Spleen (tissue), 11 donors: ENCODE measurements around the gene GARIN5B. TPM values are rescaled to one million over a fixed set of nuclear protein-coding genes. Genes with fewer than 3 reads are reported as not detected.
"Not testable (repeated sequence)": the region's sequence is repeated elsewhere in the genome, so short reads cannot be mapped to it uniquely, and the experiment has no call there.

ENCODE experiments used
- DNase-seq: peaks from one replicate; pipeline ENCODE4 v3.0.0-alpha.2; 2020
- H3K27ac ChIP-seq, 8 donors: fragments of 200-600 bp; sonication (generic) in 7 of 8; 1 replicate in 4 of 8; 2 replicates in 4 of 8; pipeline versions ENCODE4 v1.5.0 to v1.8.0; 2016 to 2021; ENCODE audit warnings: inconsistent platforms in 4 of 8, mild to moderate bottlenecking in 4 of 8, moderate library complexity in 1 of 8
- H3K27me3 ChIP-seq, 7 donors: fragments of 200-600 bp; sonication (generic) in 6 of 7; replicated peaks in 1 of 7; 1 replicate in 4 of 7; 2 replicates in 3 of 7; pipeline versions ENCODE4 v1.5.0 to v1.8.0; 2016 to 2021; ENCODE audit warnings: inconsistent platforms in 3 of 7, mild to moderate bottlenecking in 1 of 7
- H3K36me3 ChIP-seq, 6 donors: fragments of 200-600 bp; sonication (generic) in 5 of 6; 1 replicate in 4 of 6; 2 replicates in 2 of 6; pipeline versions ENCODE4 v1.5.0 to v1.8.0; 2016 to 2021; ENCODE audit warnings: inconsistent platforms in 2 of 6
- H3K4me1 ChIP-seq, 6 donors: fragments of 200-600 bp; sonication (generic) in 5 of 6; 1 replicate in 3 of 6; 2 replicates in 3 of 6; pipeline versions ENCODE4 v1.5.0 to v1.8.0; 2016 to 2021; ENCODE audit warnings: inconsistent platforms in 3 of 6
- H3K4me3 ChIP-seq, 8 donors: fragments of 200-600 bp; sonication (generic) in 7 of 8; 1 replicate in 4 of 8; 2 replicates in 4 of 8; pipeline versions ENCODE4 v1.5.0 to v1.8.0; 2016 to 2021; ENCODE audit warnings: inconsistent platforms in 4 of 8, mild to moderate bottlenecking in 4 of 8, moderate library complexity in 2 of 8
- H3K9me3 ChIP-seq, 8 donors: fragments of 200-600 bp; sonication (generic) in 7 of 8; 1 replicate in 4 of 8; 2 replicates in 4 of 8; pipeline versions ENCODE4 v1.5.0 to v1.8.0; 2016 to 2021; ENCODE audit warnings: inconsistent platforms in 4 of 8
- CTCF ChIP-seq, 11 experiments: fragments of 200-600 bp in 7 of 11; fragments of 450-650 bp in 4 of 11; sonication (generic) in 4 of 11; IDR thresholded peaks in 8 of 11; conservative IDR thresholded peaks in 3 of 11; 1 replicate in 7 of 11; 2 replicates in 4 of 11; pipeline versions ENCODE4 v1.4.0 to v1.8.0; 2016 to 2021; ENCODE audit warnings: antibody characterized with exemption in 11 of 11, inconsistent platforms in 4 of 11, mild to moderate bottlenecking in 1 of 11
- POLR2A ChIP-seq, 3 donors: fragments of 450-650 bp; IDR thresholded peaks; one replicate each; pipeline ENCODE4 v1.5.1; 2017; ENCODE audit warnings: antibody characterized with exemption in 3 of 3, mild to moderate bottlenecking in 1 of 3
- POLR2AphosphoS5 ChIP-seq, 3 donors: sonication (generic); formaldehyde crosslinking; IDR thresholded peaks; one replicate each; pipeline ENCODE4 v1.5.1; 2017; ENCODE audit warnings: antibody characterized with exemption in 3 of 3
- WGBS, 5 donors: extraction: QIAGEN DNeasy Blood & Tissue Kit in 3 of 5; methylation state at CpG; one replicate each; pipeline versions ENCODE4 v1.1.5 to v1.1.7; 2013 to 2018; 5-methylcytosine and 5-hydroxymethylcytosine counted together
- intact Hi-C: fragments of 100-400 bp; cut with DNase I; formaldehyde crosslinking; loops from one replicate; pipeline ENCODE4 v1.15.0; 2023; ENCODE audit warnings: low total_unique reads
- polyA plus RNA-seq, 3 donors: library from polyadenylated mRNA; stranded (reverse); fragments of 200-250 nt; gene quantifications; one replicate each; pipeline ENCODE4 v1.2.1, GENCODE V29; 2013
- total RNA-seq, 7 donors: library from RNA; depleted of rRNA in 3 of 7; stranded (reverse); fragments of >200 nt in 3 of 7; fragmentation: NEBNext Ultra II Directional in 4 of 7; extraction: Animal tissue kit (Norgen Biotek cat#: 25700) in 4 of 7; gene quantifications; one replicate each; pipeline versions ENCODE4 v1.1.0 to v1.2.1, GENCODE V29; 2016 to 2021
- donor health status: healthy with polysubstance abuse.
- donor health status: DM: no; HTN: no; CAD: no; lungs with moderate emphysema.
- donor health status: DM: no; HTN: no; CAD: no.
- donor health status: Bipolar disorder and iron deficiency.
- donor health status: healthy.
- donor health status: DM: no; HTN: no; CAD: no.
- donor health status: DM: yes; HTN: yes; CAD: no.

Gene GARIN5B
- total and polyA plus RNA-seq, 10 donors = not detected

- Histone ChIP-seq H3K27ac (peak overlapping the region; percentile 93 to 99 (median 98)), H3K36me3 (peaks cover 0 to 35% (median 16%) of the 10 kb centered on the region in 6 donors), H3K4me1 (peaks cover 7 to 46% (median 26%) of the 10 kb centered on the region in 6 donors), H3K9me3 (peaks cover 0 to 11% (median 0%) of the 10 kb centered on the region in 8 donors), H3K4me3 (peak overlapping the region; percentile 63 to 93 (median 82)), H3K27me3 (no peaks in the 10 kb centered on the region)
- peak; percentile 99 for DNase-seq
- 0 to 1% (median 0%) methylated on average over 59 to 72 of the region's 72 CpGs for WGBS, 5 donors
- TF ChIP-seq POLR2AphosphoS5 (IDR thresholded peaks at IDR 0.05) = peak; percentile 64 to 100 (median 87)
- TF ChIP-seq POLR2A (IDR thresholded peaks at IDR 0.05) = no peak
- TF ChIP-seq CTCF (IDR thresholded peaks at IDR 0.05 in 8 of 11, conservative IDR thresholded peaks at IDR 0.05 in 3 of 11) = peak in 2 of 11 experiments; percentile 10 to 27
- intact Hi-C loops = no loop called here
Measured at GRCh38 chr19:55407800-55408532, 44.9 kb upstream of the GARIN5B start.

GRCh38 chr19:55407550-55407799 lies 44.4 kb upstream of the GARIN5B start, which contains the start of gene UBE2S:
Gene UBE2S, minus strand, starts transcription at chr19:55407788. Its CDS starts 199 bp downstream, at chr19:55407589.
- DNase-seq, H3K27me3 ChIP-seq, intact Hi-C loops: not testable (repeated sequence)
- peak within 1 kb of the TSS; percentile 63 to 93 (median 82) for H3K4me3 ChIP-seq
- H3K9me3 ChIP-seq = peaks cover 0 to 11% (median 0%) of the 10 kb centered on the region in 8 donors
- peak within 1 kb of the TSS; percentile 93 to 99 (median 98) for H3K27ac ChIP-seq
- TF ChIP-seq POLR2A (IDR thresholded peaks at IDR 0.05) (peak in 2 of 3 donors; percentile 87 to 94), POLR2AphosphoS5 (IDR thresholded peaks at IDR 0.05) (peak in 2 of 3 donors; percentile 98 to 100)
- peaks cover 7 to 51% (median 26%) of the 10 kb centered on the region in 6 donors for H3K4me1 ChIP-seq
- peaks cover 0 to 40% (median 20%) of the 10 kb centered on the region in 6 donors for H3K36me3 ChIP-seq
- WGBS, 5 donors = 0 to 1% (median 0%) methylated on average over 1 to 36 of the region's 36 CpGs; no CpG with 5 or more reads in 1 of the 5 donors

- intact Hi-C loops = no loop called here
- no peak for DNase-seq
- 8 to 13% (median 11%) methylated on average over 23 to 35 of the region's 35 CpGs for WGBS, 5 donors
- H3K27ac ChIP-seq = peak overlapping the region; percentile 93 to 99 (median 98)
- H3K4me3 ChIP-seq = peak overlapping the region; percentile 63 to 93 (median 82)
- H3K36me3 ChIP-seq = peaks cover 0 to 44% (median 25%) of the 10 kb centered on the region in 6 donors
- H3K9me3 ChIP-seq = peaks cover 0 to 11% (median 0%) of the 10 kb centered on the region in 8 donors
- no peaks in the 10 kb centered on the region for H3K27me3 ChIP-seq
- TF ChIP-seq POLR2A (IDR thresholded peaks at IDR 0.05) (no peak), POLR2AphosphoS5 (IDR thresholded peaks at IDR 0.05) (no peak), CTCF (IDR thresholded peaks at IDR 0.05 in 8 of 11, conservative IDR thresholded peaks at IDR 0.05 in 3 of 11) (no peak)
- H3K4me1 ChIP-seq = peaks cover 7 to 53% (median 26%) of the 10 kb centered on the region in 6 donors
Measured at GRCh38 chr19:55406826-55407549, 43.9 kb upstream of the GARIN5B start.

- intact Hi-C loops = no loop called here
- WGBS, 5 donors = 71 to 85% (median 78%) methylated on average over 14 of the region's 14 CpGs
Measured at GRCh38 chr19:55406091-55406825, 43.2 kb upstream of the GARIN5B start.

More at GRCh38 chr19:55406091-55406825, 43.2 kb upstream of the GARIN5B start:
- TF ChIP-seq POLR2AphosphoS5 (IDR thresholded peaks at IDR 0.05) (no peak), POLR2A (IDR thresholded peaks at IDR 0.05) (no peak), CTCF (IDR thresholded peaks at IDR 0.05 in 8 of 11, conservative IDR thresholded peaks at IDR 0.05 in 3 of 11) (no peak)
- H3K9me3 ChIP-seq = peaks cover 0 to 11% (median 0%) of the 10 kb centered on the region in 8 donors
- H3K27ac ChIP-seq = peak overlapping the region in 1 of 8 donors; percentile 94
- peaks cover 0 to 52% (median 31%) of the 10 kb centered on the region in 6 donors for H3K36me3 ChIP-seq
- peak overlapping the region in 7 of 8 donors; percentile 63 to 93 (median 81) for H3K4me3 ChIP-seq
- no peak for DNase-seq
- H3K27me3 ChIP-seq = no peaks in the 10 kb centered on the region
- H3K4me1 ChIP-seq = peaks cover 7 to 53% (median 26%) of the 10 kb centered on the region in 6 donors
